Left lung (tissue), 10 donors: ENCODE measurements around the gene RLF. TPM values are rescaled to one million over a fixed set of nuclear protein-coding genes. Genes with fewer than 3 reads are reported as not detected.
"Not testable (repeated sequence)": the region's sequence is repeated elsewhere in the genome, so short reads cannot be mapped to it uniquely, and the experiment has no call there.

Experiments used
- ATAC-seq: fragments of 200-7000 bp; cut with Tn5 transposase; one replicate; pipeline ENCODE4 v1.9.1; 2020; ENCODE audit warnings: moderate library complexity
- DNase-seq, 4 donors: peaks; one replicate each; pipeline ENCODE4 v3.0.0-alpha.2; 2013 to 2020
- H3K27ac ChIP-seq, 2 donors: fragments of 200-600 bp; sonication (generic) in 1 of 2; one replicate each; pipeline versions ENCODE4 v1.5.0 to v1.8.0; 2020 to 2021
- H3K27me3 ChIP-seq, 2 donors: fragments of 200-600 bp; sonication (generic) in 1 of 2; one replicate each; pipeline versions ENCODE4 v1.5.0 to v1.8.0; 2020 to 2021
- H3K36me3 ChIP-seq, 2 donors: fragments of 200-600 bp; sonication (generic) in 1 of 2; one replicate each; pipeline versions ENCODE4 v1.5.0 to v1.8.0; 2020 to 2021
- H3K4me1 ChIP-seq, 2 donors: fragments of 200-600 bp; one replicate each; pipeline ENCODE4 v1.8.0; 2021
- H3K4me3 ChIP-seq, 2 donors: fragments of 200-600 bp; sonication (generic) in 1 of 2; one replicate each; pipeline versions ENCODE4 v1.5.0 to v1.8.0; 2020 to 2021; ENCODE audit warnings: mild to moderate bottlenecking in 1 of 2
- H3K9me3 ChIP-seq, 2 donors: fragments of 200-600 bp; sonication (generic) in 1 of 2; one replicate each; pipeline versions ENCODE4 v1.5.0 to v1.8.0; 2020 to 2021
- CTCF ChIP-seq, 2 donors: fragments of 200-600 bp; sonication (generic) in 1 of 2; IDR thresholded peaks; one replicate each; pipeline versions ENCODE4 v1.5.0 to v1.8.0; 2021; ENCODE audit warnings: antibody characterized with exemption in 2 of 2
- intact Hi-C, 2 donors: fragments of 100-400 bp; cut with DNase I; formaldehyde crosslinking; loops; one replicate each; pipeline versions ENCODE4 v1.11.2 to v1.14.2; 2022
- polyA plus RNA-seq, 6 donors: library from polyadenylated mRNA; unstranded; fragments of 120-200 nt; gene quantifications; one replicate each; pipeline ENCODE4 v1.2.1, GENCODE V29; 2013; ENCODE audit not compliant: insufficient read length in 6 of 6
- total RNA-seq, 2 donors: library from RNA; stranded (reverse); fragmentation: NEBNext Ultra II Directional; extraction: Animal tissue kit (Norgen Biotek cat#: 25700); gene quantifications; one replicate each; pipeline ENCODE4 v1.2.1, GENCODE V29; 2021
- donor health status: DM: no; HTN: yes; CAD: no.
- donor health status: DM: no; HTN: no; CAD: no.

The RLF gene
- total and polyA plus RNA-seq, 8 donors: 11.2 to 34.4 (median 24.6) TPM

GRCh38 chr1:40197656-40198055, 36.5 kb downstream of the RLF start:
- H3K9me3 ChIP-seq: no peaks in the 10 kb centered on the region
- H3K27me3 ChIP-seq: no peaks in the 10 kb centered on the region
- H3K4me3 ChIP-seq: no peak overlapping the region
- intact Hi-C loops: no loop called here
- TF ChIP-seq CTCF (IDR thresholded peaks at IDR 0.05): no peak
- no peak overlapping the region for H3K27ac ChIP-seq
- H3K36me3 ChIP-seq: peaks cover 4 to 29% of the 10 kb centered on the region in 2 donors
- DNase-seq: no peak
- H3K4me1 ChIP-seq: no peaks in the 10 kb centered on the region
- ATAC-seq: no peak

GRCh38 chr1:40199126-40199525, 37.9 kb downstream of the RLF start:
- Histone ChIP-seq H3K36me3 (peaks cover 4 to 41% of the 10 kb centered on the region in 2 donors), H3K9me3 (no peaks in the 10 kb centered on the region), H3K27ac (no peak overlapping the region), H3K4me3 (no peak overlapping the region), H3K4me1 (no peaks in the 10 kb centered on the region), H3K27me3 (no peaks in the 10 kb centered on the region)
- ATAC-seq (no peak), DNase-seq (no peak)
- intact Hi-C loops: no loop called here
- TF ChIP-seq CTCF (IDR thresholded peaks at IDR 0.05): no peak

- Histone ChIP-seq H3K27me3 (no peaks in the 10 kb centered on the region), H3K27ac (no peak overlapping the region), H3K4me1 (no peaks in the 10 kb centered on the region), H3K4me3 (no peak overlapping the region), H3K9me3 (no peaks in the 10 kb centered on the region), H3K36me3 (peaks cover 0 to 44% of the 10 kb centered on the region in 2 donors)
- DNase-seq (no peak), ATAC-seq (no peak)
- TF ChIP-seq CTCF (IDR thresholded peaks at IDR 0.05): no peak
- intact Hi-C loops: no loop called here
Observed at GRCh38 chr1:40204856-40205255, 43.7 kb downstream of the RLF start.

- no peak for ATAC-seq
- Histone ChIP-seq H3K36me3 (peaks cover 0 to 38% of the 10 kb centered on the region in 2 donors), H3K4me3 (no peak overlapping the region)
Observed at GRCh38 chr1:40210511-40211204, 49.5 kb downstream of the RLF start.

GRCh38 chr1:40218333-40218732, 57.1 kb downstream of the RLF start:
- no peaks in the 10 kb centered on the region for H3K27me3 ChIP-seq
- intact Hi-C loops: no loop called here
- no peak overlapping the region for H3K4me3 ChIP-seq
- no peaks in the 10 kb centered on the region for H3K9me3 ChIP-seq
- H3K36me3 ChIP-seq: peaks cover 0 to 13% of the 10 kb centered on the region in 2 donors
- H3K4me1 ChIP-seq: no peaks in the 10 kb centered on the region
- no peak for ATAC-seq
- no peak for TF ChIP-seq CTCF (IDR thresholded peaks at IDR 0.05)
- no peak overlapping the region for H3K27ac ChIP-seq
- no peak for DNase-seq

More at GRCh38 chr1:40210511-40211204, 49.5 kb downstream of the RLF start:
- Histone ChIP-seq H3K27ac (no peak overlapping the region), H3K27me3 (no peaks in the 10 kb centered on the region), H3K4me1 (no peaks in the 10 kb centered on the region), H3K9me3 (no peaks in the 10 kb centered on the region)
- no peak for TF ChIP-seq CTCF (IDR thresholded peaks at IDR 0.05)
- intact Hi-C loops: no loop called here
- DNase-seq: no peak

- H3K27ac ChIP-seq, H3K9me3 ChIP-seq, ATAC-seq, DNase-seq, H3K4me1 ChIP-seq, intact Hi-C loops, H3K27me3 ChIP-seq, H3K4me3 ChIP-seq: not testable (repeated sequence)
- peaks cover 0 to 25% of the 10 kb centered on the region in 2 donors for H3K36me3 ChIP-seq
Observed at GRCh38 chr1:40221471-40221905, 60.3 kb downstream of the RLF start.
